H9 (cell line): ENCODE measurements around the gene CCDC159. TPM values are rescaled to one million over a fixed set of nuclear protein-coding genes. Genes with fewer than 3 reads are reported as not detected.

Source experiments
- DNase-seq: peaks from one replicate; pipeline ENCODE4 v3.0.0-alpha.2; 2017
- H2AFZ ChIP-seq: one replicate; pipeline ENCODE4 v1.6.1; 2013; ENCODE audit warnings: mild to moderate bottlenecking, low read length, control low read depth, moderate library complexity
- H2AK5ac ChIP-seq: 2 replicates; pipeline ENCODE4 v1.6.1; 2013; ENCODE audit warnings: low read length, control low read depth, mixed read lengths; ENCODE audit not compliant: insufficient read length
- H2BK120ac ChIP-seq: one replicate; pipeline ENCODE4 v1.6.1; 2013; ENCODE audit warnings: low read depth, mild to moderate bottlenecking, low read length, control low read depth, inconsistent platforms; ENCODE audit not compliant: poor library complexity, severe bottlenecking
- H2BK12ac ChIP-seq: 2 replicates; pipeline ENCODE4 v1.6.1; 2013; ENCODE audit warnings: low read length, control low read depth, mixed read lengths, low read depth; ENCODE audit not compliant: insufficient read length
- H2BK15ac ChIP-seq: 2 replicates; pipeline ENCODE4 v1.6.1; 2013; ENCODE audit warnings: low read depth, low read length, control low read depth
- H2BK20ac ChIP-seq: one replicate; pipeline ENCODE4 v1.6.1; 2013; ENCODE audit warnings: low read depth, mild to moderate bottlenecking, low read length, control low read depth, inconsistent platforms; ENCODE audit not compliant: poor library complexity, severe bottlenecking
- H2BK5ac ChIP-seq: 2 replicates; pipeline ENCODE4 v1.6.1; 2013; ENCODE audit warnings: low read length, control low read depth, mixed read lengths; ENCODE audit not compliant: insufficient read length
- H3K14ac ChIP-seq: 2 replicates; pipeline ENCODE4 v1.6.1; 2013; ENCODE audit warnings: low read length, control low read depth; ENCODE audit not compliant: insufficient read depth
- H3K18ac ChIP-seq: 2 replicates; pipeline ENCODE4 v1.6.1; 2013; ENCODE audit warnings: low read depth, mild to moderate bottlenecking, mixed read lengths, low read length, control low read depth; ENCODE audit not compliant: insufficient read length
- H3K23ac ChIP-seq: 2 replicates; pipeline ENCODE4 v1.6.1; 2013; ENCODE audit warnings: low read length, control low read depth, mixed read lengths, low read depth; ENCODE audit not compliant: insufficient read length
- H3K23me2 ChIP-seq: 2 replicates; pipeline ENCODE4 v1.6.1; 2013; ENCODE audit warnings: low read depth, mild to moderate bottlenecking, mixed read lengths, low read length, control low read depth; ENCODE audit not compliant: insufficient read length, poor library complexity, severe bottlenecking
- H3K27ac ChIP-seq: 2 replicates; pipeline ENCODE4 v1.5.1; 2013; ENCODE audit warnings: low read length, control low read depth, mixed read lengths, low read depth; ENCODE audit not compliant: insufficient read length
- H3K27me3 ChIP-seq: 2 replicates; pipeline ENCODE4 v1.6.1; 2013; ENCODE audit warnings: low read length, control low read depth, inconsistent platforms; ENCODE audit not compliant: insufficient read depth
- H3K4ac ChIP-seq: 2 replicates; pipeline ENCODE4 v1.6.1; 2013; ENCODE audit warnings: low read depth, mild to moderate bottlenecking, control low read depth, inconsistent platforms, low read length, moderate library complexity
- H3K4me1 ChIP-seq: 2 replicates; pipeline ENCODE4 v1.6.1; 2013; ENCODE audit warnings: low read length, control low read depth, inconsistent platforms; ENCODE audit not compliant: insufficient read depth
- H3K4me2 ChIP-seq: 2 replicates; pipeline ENCODE4 v1.6.1; 2013; ENCODE audit warnings: low read length, control low read depth, mixed read lengths; ENCODE audit not compliant: insufficient read length, insufficient read depth
- H3K56ac ChIP-seq: 2 replicates; pipeline ENCODE4 v1.6.1; 2013; ENCODE audit warnings: low read depth, mild to moderate bottlenecking, mixed read lengths, low read length, control low read depth; ENCODE audit not compliant: insufficient read length
- H3K79me1 ChIP-seq: 2 replicates; pipeline ENCODE4 v1.6.1; 2013; ENCODE audit warnings: low read depth, mild to moderate bottlenecking, moderate library complexity, low read length, control low read depth, inconsistent platforms; ENCODE audit not compliant: insufficient read depth, poor library complexity, severe bottlenecking
- H3K79me2 ChIP-seq: 2 replicates; pipeline ENCODE4 v1.6.1; 2013; ENCODE audit warnings: low read length, control low read depth, inconsistent platforms; ENCODE audit not compliant: insufficient read depth
- H3K9ac ChIP-seq: 2 replicates; pipeline ENCODE4 v1.6.1; 2013; ENCODE audit warnings: low read length, control low read depth, mixed read lengths; ENCODE audit not compliant: insufficient read length; ENCODE audit errors: extremely low read depth
- H3K9me3 ChIP-seq: one replicate; pipeline ENCODE4 v1.6.1; 2013; ENCODE audit warnings: low read depth, low read length, inconsistent platforms; ENCODE audit not compliant: control insufficient read depth
- H3T11ph ChIP-seq: one replicate; pipeline ENCODE4 v1.6.1; 2013; ENCODE audit warnings: mild to moderate bottlenecking, low read length, control low read depth, inconsistent platforms
- H4K20me1 ChIP-seq: one replicate; pipeline ENCODE4 v1.6.1; 2013; ENCODE audit not compliant: control insufficient read depth, insufficient read length, insufficient read depth
- H4K5ac ChIP-seq: 2 replicates; pipeline ENCODE4 v1.6.1; 2013; ENCODE audit warnings: low read depth, mild to moderate bottlenecking, mixed read lengths, low read length, control low read depth; ENCODE audit not compliant: insufficient read length
- H4K8ac ChIP-seq: replicated peaks from 2 replicates; pipeline ENCODE4 v1.6.1; 2013; ENCODE audit warnings: low read length, control low read depth, mixed read lengths, low read depth; ENCODE audit not compliant: insufficient read length
- H4K91ac ChIP-seq: 2 replicates; pipeline ENCODE4 v1.6.1; 2013; ENCODE audit warnings: low read depth, mild to moderate bottlenecking, moderate library complexity, mixed read lengths, low read length, control low read depth; ENCODE audit not compliant: insufficient read length
- H3K27ac Mint-ChIP-seq, 3 experiments: 2 replicates in 2 of 3; 3 replicates in 1 of 3; pipeline ENCODE4 v1.8.0; 2020 to 2021; ENCODE audit warnings: mixed read lengths in 3 of 3, mild to moderate bottlenecking in 1 of 3, moderate library complexity in 1 of 3
- H3K27me3 Mint-ChIP-seq: 2 replicates; pipeline ENCODE4 v1.8.0; 2021; ENCODE audit warnings: low read depth, mild to moderate bottlenecking, moderate library complexity, mixed read lengths
- H3K36me3 Mint-ChIP-seq, 3 experiments: 2 replicates in 2 of 3; 3 replicates in 1 of 3; pipeline ENCODE4 v1.8.0; 2020 to 2021; ENCODE audit warnings: low read depth in 3 of 3, mixed read lengths in 3 of 3; ENCODE audit not compliant: insufficient read depth in 1 of 3
- H3K4me1 Mint-ChIP-seq, 2 experiments: 2 replicates each; pipeline ENCODE4 v1.8.0; 2020; ENCODE audit warnings: mixed read lengths in 2 of 2
- H3K4me3 Mint-ChIP-seq, 2 experiments: 2 replicates in 1 of 2; 3 replicates in 1 of 2; pipeline ENCODE4 v1.8.0; 2020 to 2021; ENCODE audit warnings: mild to moderate bottlenecking in 2 of 2, mixed read lengths in 2 of 2, moderate library complexity in 1 of 2
- H3K9me3 Mint-ChIP-seq, 2 experiments: 2 replicates in 1 of 2; 3 replicates in 1 of 2; pipeline ENCODE4 v1.8.0; 2020; ENCODE audit warnings: mild to moderate bottlenecking in 2 of 2, mixed read lengths in 2 of 2, moderate library complexity in 1 of 2
- WGBS: extraction: QIAGEN DNeasy Blood & Tissue Kit; methylation state at CpG from one replicate; pipeline ENCODE4 v1.1.7; 2013; ENCODE audit warnings: missing lambda C conversion rate, low lambda C conversion rate, mixed read lengths; ENCODE audit not compliant: insufficient read length; ENCODE audit errors: extremely low coverage; 5-methylcytosine and 5-hydroxymethylcytosine counted together
- total RNA-seq: library from RNA; stranded (reverse); gene quantifications from 2 replicates; pipeline ENCODE4 v1.2.1, GENCODE V29; 2021
- TF ChIP-seq, protein P1 (sequence below): fragments of 200-600 bp; sonication (generic); conservative IDR thresholded peaks from 3 replicates; pipeline ENCODE4 v1.8.0; 2021; ENCODE audit warnings: antibody characterized with exemption, mild to moderate bottlenecking

Gene CCDC159
- total RNA-seq, 1 experiment from 2014 or later = 5.7 TPM

GRCh38 chr19:11338121-11338520 is 8.2 kb upstream of the CCDC159 start:
- Histone ChIP-seq H2BK5ac (no peak overlapping the region), H3K23ac (no peak overlapping the region), H3T11ph (no peak overlapping the region), H2BK12ac (no peak overlapping the region), H3K23me2 (peaks cover 8% of the 10 kb centered on the region), H3K18ac (no peak overlapping the region), H3K14ac (no peak overlapping the region), H3K56ac (no peak overlapping the region), H2AFZ (no peak overlapping the region), H2BK20ac (no peak overlapping the region), H3K79me1 (no peaks in the 10 kb centered on the region), H3K79me2 (no peaks in the 10 kb centered on the region), H3K9me3 (no peaks in the 10 kb centered on the region), H3K4ac (no peak overlapping the region), H4K5ac (no peak overlapping the region), H4K91ac (no peak overlapping the region), H2BK15ac (no peak overlapping the region), H3K27ac (no peak overlapping the region), H2BK120ac (no peak overlapping the region), H3K4me1 (no peaks in the 10 kb centered on the region), H3K4me2 (no peak overlapping the region), H3K9ac (no peak overlapping the region), H3K27me3 (no peaks in the 10 kb centered on the region), H4K20me1 (no peaks in the 10 kb centered on the region), H2AK5ac (no peak overlapping the region), H4K8ac (no peak overlapping the region)
- no CpG with 5 or more reads among the region's 7 CpGs for WGBS
- no peak for DNase-seq
- Mint-ChIP-seq H3K4me1 (peaks cover 7% of the 10 kb centered on the region in 2 experiments), H3K36me3 (peaks cover 14 to 48% (median 40%) of the 10 kb centered on the region in 3 experiments), H3K27ac (no peak overlapping the region), H3K9me3 (no peaks in the 10 kb centered on the region; a peak in 1 of 5 replicates), H3K27me3 (peaks cover 3% of the 10 kb centered on the region; the same call in 1 of the 2 replicates), H3K4me3 (peak overlapping the region in 1 of 2 experiments; percentile 89; a peak in 3 of 5 replicates)
- TF ChIP-seq, protein P1, sequence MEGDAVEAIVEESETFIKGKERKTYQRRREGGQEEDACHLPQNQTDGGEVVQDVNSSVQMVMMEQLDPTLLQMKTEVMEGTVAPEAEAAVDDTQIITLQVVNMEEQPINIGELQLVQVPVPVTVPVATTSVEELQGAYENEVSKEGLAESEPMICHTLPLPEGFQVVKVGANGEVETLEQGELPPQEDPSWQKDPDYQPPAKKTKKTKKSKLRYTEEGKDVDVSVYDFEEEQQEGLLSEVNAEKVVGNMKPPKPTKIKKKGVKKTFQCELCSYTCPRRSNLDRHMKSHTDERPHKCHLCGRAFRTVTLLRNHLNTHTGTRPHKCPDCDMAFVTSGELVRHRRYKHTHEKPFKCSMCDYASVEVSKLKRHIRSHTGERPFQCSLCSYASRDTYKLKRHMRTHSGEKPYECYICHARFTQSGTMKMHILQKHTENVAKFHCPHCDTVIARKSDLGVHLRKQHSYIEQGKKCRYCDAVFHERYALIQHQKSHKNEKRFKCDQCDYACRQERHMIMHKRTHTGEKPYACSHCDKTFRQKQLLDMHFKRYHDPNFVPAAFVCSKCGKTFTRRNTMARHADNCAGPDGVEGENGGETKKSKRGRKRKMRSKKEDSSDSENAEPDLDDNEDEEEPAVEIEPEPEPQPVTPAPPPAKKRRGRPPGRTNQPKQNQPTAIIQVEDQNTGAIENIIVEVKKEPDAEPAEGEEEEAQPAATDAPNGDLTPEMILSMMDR = no peak
